HEK293T (cell line): ENCODE measurements around the gene DDN.

Experiments
- CTCF ChIA-PET: fragments of 350-600 bp; formaldehyde crosslinking; extraction: SDS; loops from one replicate; lab custom pipeline; 2021; ENCODE audit warnings: antibody characterized with exemption, inconsistent platforms; lab: Yijun Ruan, JAX
- POLR2A ChIA-PET: fragments of 350-600 bp; formaldehyde crosslinking; extraction: SDS; loops from one replicate; lab custom pipeline; 2020; ENCODE audit warnings: antibody characterized with exemption, inconsistent platforms; lab: Yijun Ruan, JAX
- DNase-seq: peaks from one replicate; pipeline ENCODE4 v3.0.0; 2012; ENCODE audit warnings: mixed read lengths; ENCODE audit errors: extremely low spot score
- ARNT ChIP-seq: fragments of 450-650 bp; IDR thresholded peaks from 2 replicates; pipeline ENCODE4 v1.6.1; 2017; ENCODE audit warnings: mild to moderate bottlenecking
- BHLHE40 ChIP-seq: fragments of 450-650 bp; IDR thresholded peaks from 2 replicates; pipeline ENCODE4 v1.6.1; 2016; ENCODE audit warnings: mild to moderate bottlenecking, moderate library complexity, borderline replicate concordance
- CTBP1 ChIP-seq: fragments of 450-650 bp; IDR thresholded peaks from 2 replicates; pipeline ENCODE4 v1.6.1; 2016; ENCODE audit warnings: borderline replicate concordance
- ELF4 ChIP-seq: fragments of 450-650 bp; IDR thresholded peaks from 2 replicates; pipeline ENCODE4 v1.6.1; 2017; ENCODE audit warnings: antibody characterized with exemption
- FOXA1 ChIP-seq: fragments of 450-650 bp; IDR thresholded peaks from 2 replicates; pipeline ENCODE4 v1.6.1; 2016; ENCODE audit warnings: mild to moderate bottlenecking
- FOXK2 ChIP-seq: fragments of 450-650 bp; IDR thresholded peaks from 2 replicates; pipeline ENCODE4 v1.6.1; 2016; ENCODE audit warnings: mild to moderate bottlenecking
- FOXM1 ChIP-seq: fragments of 450-650 bp; IDR thresholded peaks from 2 replicates; pipeline ENCODE4 v1.6.1; 2017; ENCODE audit warnings: mild to moderate bottlenecking, borderline replicate concordance
- HDGF ChIP-seq: fragments of 450-650 bp; IDR thresholded peaks from 2 replicates; pipeline ENCODE4 v1.6.1; 2017; ENCODE audit warnings: antibody characterized with exemption, borderline replicate concordance
- L3MBTL2 ChIP-seq: fragments of 450-650 bp; conservative IDR thresholded peaks from 2 replicates; pipeline ENCODE4 v1.6.1; 2016; ENCODE audit warnings: mild to moderate bottlenecking
- LEF1 ChIP-seq: fragments of 450-650 bp; IDR thresholded peaks from 2 replicates; pipeline ENCODE4 v1.6.1; 2017; ENCODE audit warnings: mild to moderate bottlenecking, borderline replicate concordance
- NFRKB ChIP-seq: fragments of 450-650 bp; IDR thresholded peaks from 2 replicates; pipeline ENCODE4 v1.6.1; 2016; ENCODE audit warnings: mild to moderate bottlenecking, moderate library complexity
- PKNOX1 ChIP-seq: fragments of 450-650 bp; IDR thresholded peaks from 2 replicates; pipeline ENCODE4 v1.6.1; 2016
- SP1 ChIP-seq: fragments of 450-650 bp; IDR thresholded peaks from 2 replicates; pipeline ENCODE4 v1.6.1; 2017
- SUZ12 ChIP-seq: fragments of 450-650 bp; IDR thresholded peaks from 2 replicates; pipeline ENCODE4 v1.6.1; 2016; ENCODE audit warnings: mild to moderate bottlenecking
- TARDBP ChIP-seq: fragments of 450-650 bp; IDR thresholded peaks from 2 replicates; pipeline ENCODE4 v1.6.1; 2016
- ZNF384 ChIP-seq: fragments of 450-650 bp; IDR thresholded peaks from 2 replicates; pipeline ENCODE4 v1.6.1; 2016

DDN gene

GRCh38 chr12:49037947-49038237 is 38.7 kb upstream of the DDN start:
- CTCF ChIA-PET, result interaction anchor here (0.7 to 1.5 kb wide), 2 partner anchors 10 to 18 kb away, joined by 3 read pairs; no protein-coding TSS in a partner anchor
- no peak for TF ChIP-seq LEF1
- no peak for DNase-seq
- POLR2A ChIA-PET, result interaction anchor here (1.5 kb wide), 1 partner anchor 18 kb away, joined by 3 read pairs; no protein-coding TSS in a partner anchor

GRCh38 chr12:49037111-49037946 is 38.2 kb upstream of the DDN start:
- CTCF ChIA-PET, result interaction anchor here (1.2 kb wide), 1 partner anchor 16 kb away, joined by 5 read pairs; no protein-coding TSS in a partner anchor
- no peak for TF ChIP-seq NFRKB
- TF ChIP-seq HDGF, result no peak
- TF ChIP-seq PKNOX1, result no peak
- TF ChIP-seq FOXK2, result no peak
- no peak for TF ChIP-seq ZNF384
- TF ChIP-seq FOXA1, result no peak
- TF ChIP-seq CTBP1, result no peak
- no peak for TF ChIP-seq SUZ12
- no peak for TF ChIP-seq SP1
- no peak for TF ChIP-seq BHLHE40
- no peak for TF ChIP-seq TARDBP
- TF ChIP-seq L3MBTL2, result no peak
- TF ChIP-seq LEF1, result no peak
- no peak for TF ChIP-seq ELF4
- no peak for TF ChIP-seq ARNT
- no peak for TF ChIP-seq FOXM1
- no peak for DNase-seq
- POLR2A ChIA-PET, result interaction anchor here (1.5 kb wide), 1 partner anchor 17 kb away, joined by 3 read pairs; no protein-coding TSS in a partner anchor

GRCh38 chr12:49036029-49036428 is 36.9 kb upstream of the DDN start:
- TF ChIP-seq L3MBTL2 (no peak), LEF1 (no peak), SUZ12 (no peak), NFRKB (no peak)
- CTCF ChIA-PET, result interaction anchor here (0.7 to 1.2 kb wide), 2 partner anchors 14 to 306 kb away, joined by 3 to 5 read pairs; no protein-coding TSS in a partner anchor
- no peak for DNase-seq
- POLR2A ChIA-PET, result no interaction called here

GRCh38 chr12:49034286-49034622 is 35.1 kb upstream of the DDN start:
- ChIA-PET POLR2A (interaction anchor here (1.0 to 1.2 kb wide), 3 partner anchors 7 to 24 kb away, joined by 3 read pairs; no protein-coding TSS in a partner anchor), CTCF (interaction anchor here (1.2 kb wide), 1 partner anchor 10 kb away, joined by 6 read pairs; no protein-coding TSS in a partner anchor)
- TF ChIP-seq ZNF384 (no peak), BHLHE40 (no peak), ELF4 (no peak), SP1 (no peak), SUZ12 (no peak)

GRCh38 chr12:49033611-49034285 is 34.6 kb upstream of the DDN start:
- POLR2A ChIA-PET, result interaction anchor here (1.0 to 1.2 kb wide), 3 partner anchors 8 to 25 kb away, joined by 3 read pairs; no protein-coding TSS in a partner anchor

More at GRCh38 chr12:49034286-49034622, 35.1 kb upstream of the DDN start:
- no peak for DNase-seq

GRCh38 chr12:49032679-49033447 is 33.7 kb upstream of the DDN start:
- no peak for TF ChIP-seq SUZ12
- TF ChIP-seq FOXK2, result no peak
- TF ChIP-seq CTBP1, result no peak
- TF ChIP-seq LEF1, result no peak
- no peak for TF ChIP-seq HDGF
- no peak for TF ChIP-seq ZNF384
- TF ChIP-seq PKNOX1, result no peak
- TF ChIP-seq ARNT, result no peak
- ChIA-PET POLR2A (interaction anchor here (1.0 to 1.2 kb wide), 3 partner anchors 9 to 25 kb away, joined by 3 read pairs; no protein-coding TSS in a partner anchor), CTCF (interaction anchor here (0.5 to 1.2 kb wide), 2 partner anchors 11 to 82 kb away, joined by 3 to 6 read pairs; no protein-coding TSS in a partner anchor)
- DNase-seq, result no peak

More at GRCh38 chr12:49033611-49034285, 34.6 kb upstream of the DDN start:
- CTCF ChIA-PET, result interaction anchor here (1.2 kb wide), 2 partner anchors 10 kb away, joined by 6 read pairs; no protein-coding TSS in a partner anchor
- no peak for DNase-seq
- TF ChIP-seq FOXM1, result no peak
- TF ChIP-seq LEF1, result no peak
- no peak for TF ChIP-seq TARDBP
- TF ChIP-seq FOXK2, result no peak
- TF ChIP-seq ELF4, result no peak
- TF ChIP-seq SP1, result no peak
- no peak for TF ChIP-seq FOXA1
